ENCODE results near the gene PCBP2. TPM values are rescaled to one million over a fixed set of nuclear protein-coding genes. Genes with fewer than 3 reads are reported as not detected.

Gene PCBP2
- total and polyA plus RNA-seq, 2 of the 4 experiments (the other 2 are of a cell fraction): 190 to 586 TPM

- CTCF ChIA-PET: no interaction called here
- no peak overlapping the region for H3K18ac ChIP-seq (ENCODE audit: low read depth, low read length)
- no peak overlapping the region for H3K9ac ChIP-seq (ENCODE audit: low read depth, low read length)
- no peak overlapping the region for H3K27ac ChIP-seq (ENCODE audit: insufficient read depth, low read length)
- no peak overlapping the region for H2BK15ac ChIP-seq (ENCODE audit: low read depth, low read length)
- no peak overlapping the region for H3K4me2 ChIP-seq (ENCODE audit: low read depth, low read length)
- H3K9me3 ChIP-seq (ENCODE audit: control insufficient read depth, insufficient read depth, low read length): no peaks in the 10 kb centered on the region
- TSS peak; percentile 8 for BruUV-seq (replicated peaks)
- H2AFZ ChIP-seq (replicated peaks; ENCODE audit: low read length, poor library complexity): no peak overlapping the region
- no peak overlapping the region for H3K4ac ChIP-seq (ENCODE audit: low read depth, low read length)
- in situ Hi-C loops (cut with MboI; ENCODE audit: low sequenced_read_pairs) (no loop called here), intact Hi-C loops (cut with micrococcal nuclease) (no loop called here), dilution Hi-C loops (cut with HindIII; ENCODE audit: low sequenced_read_pairs, unreplicated experiment) (no loop called here)
- no peak overlapping the region for H2BK5ac ChIP-seq (ENCODE audit: low read depth, low read length, poor library complexity, severe bottlenecking)
- H3K4me1 ChIP-seq (ENCODE audit: control insufficient read depth, insufficient read depth, low read length): no peaks in the 10 kb centered on the region
- no peak overlapping the region for H4K91ac ChIP-seq (ENCODE audit: insufficient read depth, low read depth, low read length)
- no peak overlapping the region for H3K4me3 ChIP-seq (ENCODE audit: insufficient read depth, low read depth, low read length)
- no peak overlapping the region for H3K14ac ChIP-seq (replicated peaks; ENCODE audit: low read depth, low read length)
- H3K23ac ChIP-seq (ENCODE audit: low read depth, low read length): no peak overlapping the region
- TF ChIP-seq POLR2A (IDR thresholded peaks at IDR 0.05; ENCODE audit: low read depth, low read length): no peak
- TF ChIP-seq MAFK (IDR thresholded peaks at IDR 0.05; ENCODE audit: low read depth, low read length): no peak
- TF ChIP-seq, protein P1, sequence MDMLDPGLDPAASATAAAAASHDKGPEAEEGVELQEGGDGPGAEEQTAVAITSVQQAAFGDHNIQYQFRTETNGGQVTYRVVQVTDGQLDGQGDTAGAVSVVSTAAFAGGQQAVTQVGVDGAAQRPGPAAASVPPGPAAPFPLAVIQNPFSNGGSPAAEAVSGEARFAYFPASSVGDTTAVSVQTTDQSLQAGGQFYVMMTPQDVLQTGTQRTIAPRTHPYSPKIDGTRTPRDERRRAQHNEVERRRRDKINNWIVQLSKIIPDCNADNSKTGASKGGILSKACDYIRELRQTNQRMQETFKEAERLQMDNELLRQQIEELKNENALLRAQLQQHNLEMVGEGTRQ (IDR thresholded peaks at IDR 0.05; ENCODE audit: low read depth, low read length): no peak
- TF ChIP-seq, protein P2, sequence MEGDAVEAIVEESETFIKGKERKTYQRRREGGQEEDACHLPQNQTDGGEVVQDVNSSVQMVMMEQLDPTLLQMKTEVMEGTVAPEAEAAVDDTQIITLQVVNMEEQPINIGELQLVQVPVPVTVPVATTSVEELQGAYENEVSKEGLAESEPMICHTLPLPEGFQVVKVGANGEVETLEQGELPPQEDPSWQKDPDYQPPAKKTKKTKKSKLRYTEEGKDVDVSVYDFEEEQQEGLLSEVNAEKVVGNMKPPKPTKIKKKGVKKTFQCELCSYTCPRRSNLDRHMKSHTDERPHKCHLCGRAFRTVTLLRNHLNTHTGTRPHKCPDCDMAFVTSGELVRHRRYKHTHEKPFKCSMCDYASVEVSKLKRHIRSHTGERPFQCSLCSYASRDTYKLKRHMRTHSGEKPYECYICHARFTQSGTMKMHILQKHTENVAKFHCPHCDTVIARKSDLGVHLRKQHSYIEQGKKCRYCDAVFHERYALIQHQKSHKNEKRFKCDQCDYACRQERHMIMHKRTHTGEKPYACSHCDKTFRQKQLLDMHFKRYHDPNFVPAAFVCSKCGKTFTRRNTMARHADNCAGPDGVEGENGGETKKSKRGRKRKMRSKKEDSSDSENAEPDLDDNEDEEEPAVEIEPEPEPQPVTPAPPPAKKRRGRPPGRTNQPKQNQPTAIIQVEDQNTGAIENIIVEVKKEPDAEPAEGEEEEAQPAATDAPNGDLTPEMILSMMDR (conservative IDR thresholded peaks at IDR 0.05; ENCODE audit: low read depth, low read length): no peak
- no peak for TF ChIP-seq SMC3 (IDR thresholded peaks at IDR 0.05; ENCODE audit: low read depth, low read length)
- TF ChIP-seq MAZ (IDR thresholded peaks at IDR 0.05; ENCODE audit: borderline replicate concordance, low read depth, low read length): no peak
- TF ChIP-seq FOS (IDR thresholded peaks at IDR 0.05; ENCODE audit: low read depth, low read length): no peak
- TF ChIP-seq CEBPB (IDR thresholded peaks at IDR 0.05; ENCODE audit: low read depth, low read length): no peak
- TF ChIP-seq MXI1 (IDR thresholded peaks at IDR 0.05; ENCODE audit: borderline replicate concordance, low read depth, low read length): no peak
- TF ChIP-seq RCOR1 (IDR thresholded peaks at IDR 0.05; ENCODE audit: insufficient replicate concordance, low read length): no peak
- TF ChIP-seq CHD1 (IDR thresholded peaks at IDR 0.05; ENCODE audit: low read depth, low read length): no peak
- TF ChIP-seq RFX5 (IDR thresholded peaks at IDR 0.05; ENCODE audit: low read depth, low read length): no peak
- TF ChIP-seq BHLHE40 (IDR thresholded peaks at IDR 0.05; ENCODE audit: low read depth, low read length): no peak
- no peak for TF ChIP-seq ELK1 (IDR thresholded peaks at IDR 0.05; ENCODE audit: borderline replicate concordance, low read depth, low read length)
- no peak for TF ChIP-seq NFE2L2 (IDR thresholded peaks at IDR 0.05; ENCODE audit: low read depth, low read length)
- no peak for TF ChIP-seq RAD21 (IDR thresholded peaks at IDR 0.05; ENCODE audit: low read length)
- POLR2A ChIA-PET (ENCODE audit: unreplicated experiment): no interaction called here
- no peak overlapping the region for H2BK20ac ChIP-seq (ENCODE audit: low read depth, low read length)
- H4K5ac ChIP-seq (ENCODE audit: low read depth, low read length): no peak overlapping the region
- ATAC-seq (ENCODE audit: low read depth) (no peak), DNase-seq (no peak)
- H3K79me1 ChIP-seq (ENCODE audit: low read depth in 1 of 2, low read length in 2 of 2): peaks cover 27 to 76% of the 10 kb centered on the region in 2 experiments
- peaks cover 62% of the 10 kb centered on the region for H4K20me1 ChIP-seq (ENCODE audit: insufficient read depth, low read length)
- peaks cover 56% of the 10 kb centered on the region for H3K36me3 ChIP-seq (ENCODE audit: control insufficient read depth, insufficient read depth, low read length)
- H2AK5ac ChIP-seq (ENCODE audit: low read depth, low read length): no peak overlapping the region
- H3K56ac ChIP-seq (ENCODE audit: extremely low read depth, insufficient read depth, low read length): no peak overlapping the region
- H3K9me1 ChIP-seq (ENCODE audit: insufficient read depth, low read length): peaks cover 19% of the 10 kb centered on the region; the same call in 1 of the 2 replicates
- no peak overlapping the region for H4K8ac ChIP-seq (ENCODE audit: low read depth in 2 of 2, low read length in 2 of 2)
- WGBS, 2 experiments (ENCODE audit: extremely low coverage in 2 of 2, insufficient read length in 1 of 2): 80% methylated on average over 7 of the region's 17 CpGs; no CpG with 5 or more reads in 1 of the 2 experiments
- H3K27me3 ChIP-seq (ENCODE audit: control insufficient read depth, insufficient read depth, low read length): no peaks in the 10 kb centered on the region
- H2BK120ac ChIP-seq (ENCODE audit: low read depth, low read length): no peak overlapping the region
- H2AK9ac ChIP-seq (replicated peaks; ENCODE audit: low read depth, low read length, poor library complexity): no peak overlapping the region
Observed at GRCh38 chr12:53486736-53487487, 35.0 kb downstream of the PCBP2 start.

Data from IMR-90 (cell line).